ENCODE results near the gene KLHL29. TPM values are rescaled to one million over a fixed set of nuclear protein-coding genes. Genes with fewer than 3 reads are reported as not detected.

Gene KLHL29
- total and polyA plus RNA-seq, 2 experiments from 2014 or later: 1.9 to 6.4 TPM

DNA sequence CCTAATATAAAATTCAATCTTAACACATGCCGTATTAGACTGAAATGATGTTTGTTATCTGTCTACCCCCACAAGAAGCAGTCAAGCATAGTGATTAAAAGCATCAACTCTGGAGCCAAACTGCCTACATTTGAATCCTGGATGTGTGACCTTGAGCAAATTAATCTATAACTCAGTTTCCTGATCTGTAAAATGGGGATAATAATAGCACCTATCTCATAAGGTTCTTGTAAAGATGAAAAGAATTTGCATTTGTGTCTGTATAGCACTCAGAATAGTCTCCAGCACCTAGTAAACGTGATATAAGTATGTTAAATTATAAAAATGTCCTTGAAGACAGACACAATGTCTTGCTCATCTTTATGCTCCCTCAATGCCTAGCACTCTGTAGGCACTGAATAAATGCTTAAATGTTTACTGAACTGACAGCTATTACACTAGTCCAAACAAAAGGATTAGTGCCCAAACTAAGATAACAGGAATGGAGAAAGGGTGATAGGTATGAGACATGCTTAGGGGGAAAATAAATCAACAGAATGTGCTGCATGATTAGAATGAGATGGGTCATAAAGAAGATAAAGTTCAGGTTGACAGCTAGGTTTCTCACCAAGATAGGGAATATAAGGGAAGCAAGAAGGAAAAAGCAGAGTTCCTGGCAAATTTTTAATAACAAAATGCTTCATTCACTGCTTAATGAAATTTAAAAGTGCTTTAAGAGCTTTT lies 361.3 kb downstream of the KLHL29 start:
- Histone ChIP-seq H3F3A (ENCODE audit: insufficient read depth) (no peaks in the 10 kb centered on the region), H3K4me2 (ENCODE audit: unreplicated experiment) (no peak overlapping the region), H3K4me3 (no peak overlapping the region), H3K79me2 (ENCODE audit: insufficient read depth) (no peaks in the 10 kb centered on the region), H3K27me3 (replicated peaks; ENCODE audit: insufficient read depth) (no peaks in the 10 kb centered on the region), H2AFZ (no peak overlapping the region), H3K9me3 (ENCODE audit: low read depth) (no peaks in the 10 kb centered on the region), H3K4me1 (ENCODE audit: insufficient read depth) (peaks cover 2% of the 10 kb centered on the region; the same call in 1 of the 2 replicates), H3K36me3 (ENCODE audit: low read depth) (0 out of 2 replicates have a peak, but pooled peaks cover 8% of the 10 kb centered on the region), H3K27ac (no peak overlapping the region), H3K9me2 (ENCODE audit: insufficient read depth) (no peaks in the 10 kb centered on the region), H4K20me1 (ENCODE audit: insufficient read depth) (no peaks in the 10 kb centered on the region), H3K9ac (no peak overlapping the region)
- in situ Hi-C loops (cut with MboI): no loop called here
- WGBS, 2 experiments (ENCODE audit: low coverage in 1 of 2, low lambda C conversion rate in 2 of 2, missing lambda C conversion rate in 2 of 2): 54 to 75% methylated on average over 2 of the region's 2 CpGs
- no peak for DNase-seq
- TF ChIP-seq EZH2 (IDR thresholded peaks at IDR 0.05; ENCODE audit: insufficient read depth, poor library complexity, severe bottlenecking): no peak
- no peak for TF ChIP-seq EZH2phosphoT487 (IDR thresholded peaks at IDR 0.05; ENCODE audit: insufficient read depth, low read depth)

DNA sequence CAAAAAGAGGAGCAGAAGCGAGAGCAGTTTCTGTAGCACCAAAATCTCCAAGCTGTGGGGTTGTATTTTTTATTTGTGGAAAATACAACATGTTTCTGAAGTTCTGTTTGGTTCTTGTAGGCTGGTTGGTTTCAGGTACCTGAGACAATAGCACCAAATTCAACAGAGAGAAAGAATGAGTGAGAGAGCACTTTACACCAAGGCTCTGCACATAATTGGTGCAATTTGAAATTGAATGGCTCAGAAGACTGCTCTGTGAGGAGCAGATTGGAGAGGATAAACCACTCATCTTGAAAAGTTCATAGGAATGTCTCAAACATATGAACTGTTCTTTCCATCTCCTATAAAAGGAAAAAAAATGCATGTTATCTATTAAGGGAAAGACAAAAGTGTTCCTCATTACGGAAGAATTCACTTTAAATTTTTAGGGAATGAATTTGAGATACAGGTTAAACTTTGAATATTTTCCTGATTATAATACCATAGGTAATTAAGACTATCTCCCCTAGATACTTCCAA lies 366.8 kb downstream of the KLHL29 start:
- Histone ChIP-seq H3K4me1 (ENCODE audit: insufficient read depth) (peaks cover 18% of the 10 kb centered on the region; the same call in 1 of the 2 replicates), H3K9me3 (ENCODE audit: low read depth) (no peaks in the 10 kb centered on the region), H3K36me3 (ENCODE audit: low read depth) (peaks cover 16% of the 10 kb centered on the region; the same call in 1 of the 2 replicates), H2AFZ (no peak overlapping the region), H3K27me3 (replicated peaks; ENCODE audit: insufficient read depth) (no peaks in the 10 kb centered on the region), H3K9me2 (ENCODE audit: insufficient read depth) (no peaks in the 10 kb centered on the region), H3K4me2 (ENCODE audit: unreplicated experiment) (no peak overlapping the region), H3K27ac (no peak overlapping the region), H3K79me2 (ENCODE audit: insufficient read depth) (no peaks in the 10 kb centered on the region; the same call in 1 of the 2 replicates), H3K9ac (no peak overlapping the region), H4K20me1 (ENCODE audit: insufficient read depth) (no peaks in the 10 kb centered on the region), H3K4me3 (no peak overlapping the region), H3F3A (ENCODE audit: insufficient read depth) (peaks cover 1% of the 10 kb centered on the region)
- peak; percentile 20 for DNase-seq
- WGBS, 2 experiments (ENCODE audit: low coverage in 1 of 2, low lambda C conversion rate in 2 of 2, missing lambda C conversion rate in 2 of 2): 96 to 98% methylated on average over 2 of the region's 2 CpGs
- no peak for TF ChIP-seq EZH2 (IDR thresholded peaks at IDR 0.05; ENCODE audit: insufficient read depth, poor library complexity, severe bottlenecking)
- no peak for TF ChIP-seq EZH2phosphoT487 (IDR thresholded peaks at IDR 0.05; ENCODE audit: insufficient read depth, low read depth)
- in situ Hi-C loops (cut with MboI): loop anchor here (25.0 kb wide), 1 partner anchor 365 kb away; the partner anchor contains the start of gene KLHL29

DNA sequence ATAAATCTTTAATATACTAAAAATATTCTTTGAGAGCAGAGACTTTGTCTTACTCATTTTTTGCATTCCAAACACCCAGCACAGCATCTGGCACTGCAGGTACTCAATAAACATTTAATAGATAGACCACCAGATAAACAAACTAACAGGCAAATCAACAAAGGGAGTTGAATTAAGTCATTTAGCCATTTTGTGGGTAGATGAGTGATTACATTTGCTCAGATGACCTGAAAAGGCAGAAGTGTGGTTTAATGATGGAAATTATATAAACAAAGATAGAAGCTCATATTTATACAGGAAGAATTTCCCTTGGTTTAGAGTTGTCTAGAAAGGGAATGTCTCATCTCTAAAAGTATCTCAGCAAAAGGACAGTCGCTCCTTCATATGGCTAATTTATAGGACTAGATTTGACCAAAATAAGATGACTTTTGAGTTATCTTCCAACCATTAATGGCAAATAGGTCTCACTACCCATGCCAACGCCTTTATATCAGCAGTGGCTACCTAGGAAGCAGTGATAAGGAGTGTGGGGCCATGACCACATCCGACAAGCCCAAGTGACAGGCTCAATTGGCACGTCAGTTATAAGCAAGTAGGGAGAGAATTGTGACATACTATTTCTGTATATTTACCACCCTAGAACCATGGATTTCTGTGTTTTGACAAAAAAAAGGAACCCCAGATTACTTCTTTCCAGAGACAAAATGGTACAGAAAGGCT lies 368.5 kb downstream of the KLHL29 start:
- no peak for TF ChIP-seq EZH2phosphoT487 (IDR thresholded peaks at IDR 0.05; ENCODE audit: insufficient read depth, low read depth)
- TF ChIP-seq EZH2 (IDR thresholded peaks at IDR 0.05; ENCODE audit: insufficient read depth, poor library complexity, severe bottlenecking): no peak
- H3K4me3 ChIP-seq: no peak overlapping the region
- H3K9me3 ChIP-seq (ENCODE audit: low read depth): no peaks in the 10 kb centered on the region
- H3F3A ChIP-seq (ENCODE audit: insufficient read depth): peaks cover 18% of the 10 kb centered on the region
- in situ Hi-C loops (cut with MboI): loop anchor here (25.0 kb wide), 1 partner anchor 366 kb away; the partner anchor contains the start of gene KLHL29
- no peak overlapping the region for H3K9ac ChIP-seq
- H3K4me1 ChIP-seq (ENCODE audit: insufficient read depth): peaks cover 31% of the 10 kb centered on the region
- H3K79me2 ChIP-seq (ENCODE audit: insufficient read depth): no peaks in the 10 kb centered on the region; the same call in 1 of the 2 replicates
- 89 to 91% methylated on average over 4 of the region's 4 CpGs for WGBS, 2 experiments (ENCODE audit: low coverage in 1 of 2, low lambda C conversion rate in 2 of 2, missing lambda C conversion rate in 2 of 2)
- no peaks in the 10 kb centered on the region for H3K27me3 ChIP-seq (replicated peaks; ENCODE audit: insufficient read depth)
- no peak for DNase-seq
- no peak overlapping the region for H3K4me2 ChIP-seq (ENCODE audit: unreplicated experiment)
- no peaks in the 10 kb centered on the region for H3K9me2 ChIP-seq (ENCODE audit: insufficient read depth)
- peaks cover 12% of the 10 kb centered on the region; the same call in 1 of the 2 replicates for H3K36me3 ChIP-seq (ENCODE audit: low read depth)
- no peaks in the 10 kb centered on the region for H4K20me1 ChIP-seq (ENCODE audit: insufficient read depth)
- no peak overlapping the region for H3K27ac ChIP-seq
- no peak overlapping the region for H2AFZ ChIP-seq

DNA sequence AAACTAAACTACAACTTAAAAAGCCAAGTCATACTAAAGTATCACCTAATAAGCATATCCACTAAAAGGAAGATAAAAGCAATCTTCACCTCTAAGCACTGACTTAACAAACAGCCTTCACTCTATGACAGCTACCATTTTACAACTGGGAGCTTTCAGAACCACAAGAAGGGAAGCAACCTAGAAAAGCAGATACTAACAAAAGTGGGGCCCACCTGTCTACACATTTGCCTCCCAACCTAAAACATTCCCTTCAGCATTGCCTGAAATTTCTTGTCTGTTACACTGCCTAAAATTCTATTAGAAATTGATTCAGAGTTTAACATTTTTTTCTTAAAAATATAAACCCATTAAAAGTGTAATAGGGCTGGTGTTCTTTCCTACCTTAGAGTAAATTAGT lies 370.0 kb downstream of the KLHL29 start:
- H3K4me2 ChIP-seq (ENCODE audit: unreplicated experiment): no peak overlapping the region

More for the DNA sequence above, 370.0 kb downstream of the KLHL29 start:
- no peaks in the 10 kb centered on the region for H4K20me1 ChIP-seq (ENCODE audit: insufficient read depth)
- in situ Hi-C loops (cut with MboI): loop anchor here (25.0 kb wide), 1 partner anchor 368 kb away; the partner anchor contains the start of gene KLHL29
- no peaks in the 10 kb centered on the region for H3K9me2 ChIP-seq (ENCODE audit: insufficient read depth)
- H3K79me2 ChIP-seq (ENCODE audit: insufficient read depth): no peaks in the 10 kb centered on the region; the same call in 1 of the 2 replicates
- H3K9me3 ChIP-seq (ENCODE audit: low read depth): no peaks in the 10 kb centered on the region
- no peak overlapping the region for H2AFZ ChIP-seq
- peaks cover 36% of the 10 kb centered on the region for H3K4me1 ChIP-seq (ENCODE audit: insufficient read depth)
- H3K36me3 ChIP-seq (ENCODE audit: low read depth): peaks cover 12% of the 10 kb centered on the region; the same call in 1 of the 2 replicates
- DNase-seq: no peak
- H3K9ac ChIP-seq: no peak overlapping the region
- H3K4me3 ChIP-seq: no peak overlapping the region
- H3K27ac ChIP-seq: no peak overlapping the region
- TF ChIP-seq EZH2phosphoT487 (IDR thresholded peaks at IDR 0.05; ENCODE audit: insufficient read depth, low read depth): no peak
- no peak for TF ChIP-seq EZH2 (IDR thresholded peaks at IDR 0.05; ENCODE audit: insufficient read depth, poor library complexity, severe bottlenecking)
- H3F3A ChIP-seq (ENCODE audit: insufficient read depth): peaks cover 23% of the 10 kb centered on the region
- H3K27me3 ChIP-seq (replicated peaks; ENCODE audit: insufficient read depth): no peaks in the 10 kb centered on the region

Measured in GM23248 (cell line).